CD4-positive, alpha-beta memory T cell (primary cell): Measurements from ENCODE around the gene C7orf57. TPM values are rescaled to one million over a fixed set of nuclear protein-coding genes. Genes with fewer than 3 reads are reported as not detected.

Experiments used
- CTCF ChIA-PET: fragments of 350-600 bp; sonication (Branson Sonifier 250); formaldehyde crosslinking; loops from one replicate; lab custom pipeline; 2021; ENCODE audit warnings: inconsistent platforms; ENCODE audit not compliant: partially characterized antibody; lab: Charles Lee
- POLR2A ChIA-PET: fragments of 350-600 bp; sonication (Branson Sonifier 250); formaldehyde crosslinking; loops from one replicate; lab custom pipeline; 2021; ENCODE audit not compliant: partially characterized antibody; lab: Charles Lee
- DNase-seq, 5 donors: peaks; one replicate each; pipeline versions ENCODE4 v3.0.0 to v3.0.0-alpha.2; 2020 to 2022; ENCODE audit warnings: mixed read lengths in 1 of 5
- H3K27ac ChIP-seq: one replicate; pipeline ENCODE4 v1.7.0; 2013; ENCODE audit warnings: low read depth, low read length
- H3K27me3 ChIP-seq: 2 replicates; pipeline ENCODE4 v1.7.0; 2013; ENCODE audit warnings: mild to moderate bottlenecking, low read length, moderate library complexity; ENCODE audit not compliant: insufficient read depth
- H3K36me3 ChIP-seq: 2 replicates; pipeline ENCODE4 v1.7.0; 2013; ENCODE audit warnings: mild to moderate bottlenecking, low read length, moderate library complexity; ENCODE audit not compliant: insufficient read depth
- H3K4me1 ChIP-seq: 2 replicates; pipeline ENCODE4 v1.7.0; 2013; ENCODE audit warnings: mild to moderate bottlenecking, low read length, moderate library complexity; ENCODE audit not compliant: insufficient read depth
- H3K4me3 ChIP-seq, 2 donors: one replicate each; pipeline ENCODE4 v1.7.0; 2013; ENCODE audit warnings: low read length in 2 of 2, mild to moderate bottlenecking in 1 of 2
- H3K9me3 ChIP-seq, 2 donors: one replicate each; pipeline ENCODE4 v1.7.0; 2013; ENCODE audit warnings: low read length in 2 of 2, control low read depth in 1 of 2; ENCODE audit not compliant: control insufficient read depth in 1 of 2
- H3K27ac Mint-ChIP-seq, 7 donors: one replicate each; pipeline ENCODE4 v1.8.0; 2020 to 2021; ENCODE audit warnings: mixed read lengths in 7 of 7, mild to moderate bottlenecking in 6 of 7, inconsistent platforms in 3 of 7, moderate library complexity in 3 of 7
- H3K27me3 Mint-ChIP-seq, 2 donors: one replicate each; pipeline ENCODE4 v1.8.0; 2020 to 2021; ENCODE audit warnings: mixed read lengths in 2 of 2
- H3K36me3 Mint-ChIP-seq, 2 donors: one replicate each; pipeline ENCODE4 v1.8.0; 2020 to 2021; ENCODE audit warnings: mixed read lengths in 2 of 2, inconsistent platforms in 1 of 2, mild to moderate bottlenecking in 1 of 2
- H3K4me1 Mint-ChIP-seq, 4 donors: one replicate each; pipeline ENCODE4 v1.8.0; 2020 to 2021; ENCODE audit warnings: mixed read lengths in 4 of 4, mild to moderate bottlenecking in 1 of 4
- H3K4me3 Mint-ChIP-seq, 8 donors: one replicate each; pipeline ENCODE4 v1.8.0; 2020 to 2021; ENCODE audit warnings: mixed read lengths in 8 of 8, mild to moderate bottlenecking in 7 of 8, moderate library complexity in 6 of 8, inconsistent platforms in 3 of 8
- H3K9me3 Mint-ChIP-seq, 8 donors: one replicate each; pipeline ENCODE4 v1.8.0; 2020 to 2021; ENCODE audit warnings: mixed read lengths in 8 of 8, mild to moderate bottlenecking in 5 of 8, inconsistent platforms in 3 of 8, moderate library complexity in 1 of 8
- intact Hi-C: fragments of 100-400 bp; cut with micrococcal nuclease; formaldehyde crosslinking; loops from one replicate; pipeline ENCODE4 v1.15.1; 2023
- polyA plus RNA-seq, 2 donors: library from polyadenylated mRNA; unstranded; fragments of 300-500 nt; fragmentation: Illumina TruSeq; gene quantifications; one replicate each; pipeline ENCODE4 v1.2.3, GENCODE V29; 2021
- total RNA-seq, 2 experiments: library from RNA; stranded (reverse); gene quantifications; one replicate each; pipeline ENCODE4 v1.2.3, GENCODE V29; 2021

The C7orf57 gene
- total and polyA plus RNA-seq, 4 experiments from 2014 or later: 0.16 to 0.22 TPM; not detected in 2

DNA sequence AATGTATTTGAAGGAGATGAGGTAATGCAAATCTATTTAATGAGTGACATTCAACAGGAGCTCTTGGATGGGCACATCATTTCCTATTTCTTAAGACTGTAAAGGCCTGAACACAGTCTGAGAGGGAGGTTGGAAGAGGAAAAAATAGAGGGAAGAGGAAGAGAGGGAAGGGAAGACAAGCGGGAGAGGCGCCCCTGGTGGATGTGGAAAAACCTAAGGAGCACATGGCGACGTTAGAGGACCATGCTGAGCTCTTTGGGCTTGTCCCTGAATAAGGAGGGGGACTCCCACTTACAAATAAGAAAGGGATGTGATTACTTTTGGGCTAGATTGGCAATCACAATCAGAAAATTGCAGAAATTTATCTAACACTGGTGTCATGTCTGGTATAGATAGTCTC lies 26.1 kb upstream of the C7orf57 start:
- Histone ChIP-seq H3K9me3 (no peaks in the 10 kb centered on the region), H3K27me3 (no peaks in the 10 kb centered on the region), H3K36me3 (no peaks in the 10 kb centered on the region), H3K27ac (no peak overlapping the region), H3K4me3 (no peak overlapping the region), H3K4me1 (no peaks in the 10 kb centered on the region)
- Mint-ChIP-seq H3K4me1 (no peaks in the 10 kb centered on the region), H3K27me3 (peaks cover 5 to 10% of the 10 kb centered on the region in 2 donors), H3K36me3 (no peaks in the 10 kb centered on the region), H3K9me3 (peaks cover 0 to 5% (median 0%) of the 10 kb centered on the region in 8 donors), H3K4me3 (no peak overlapping the region), H3K27ac (no peak overlapping the region)
- ChIA-PET CTCF (no interaction called here), POLR2A (no interaction called here)
- no peak for DNase-seq
- intact Hi-C loops: no loop called here

DNA sequence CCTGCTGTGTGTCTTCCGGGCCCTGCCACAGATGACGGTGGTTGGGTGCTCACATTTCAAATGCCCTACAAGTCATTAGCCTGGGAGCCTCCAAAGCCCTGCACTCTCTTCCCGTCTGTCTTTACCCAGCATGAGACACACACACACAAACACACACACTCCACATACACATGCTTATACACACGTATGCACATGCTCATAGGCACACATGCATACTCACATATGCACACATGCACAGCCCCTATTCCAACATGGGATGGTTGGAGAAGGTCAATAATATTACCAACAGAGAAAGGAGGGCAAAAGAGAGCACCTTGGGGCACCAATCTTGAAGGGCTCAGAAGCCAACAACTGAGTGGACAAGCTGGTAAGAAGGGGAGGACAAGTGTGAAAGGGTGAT lies 25.4 kb upstream of the C7orf57 start:
- Mint-ChIP-seq H3K4me1 (no peaks in the 10 kb centered on the region), H3K9me3 (peaks cover 0 to 5% (median 0%) of the 10 kb centered on the region in 8 donors), H3K27ac (peak overlapping the region in 1 of 7 donors; percentile 43), H3K4me3 (no peak overlapping the region), H3K36me3 (no peaks in the 10 kb centered on the region), H3K27me3 (peaks cover 5 to 7% of the 10 kb centered on the region in 2 donors)
- H3K27ac ChIP-seq: no peak overlapping the region
- no peaks in the 10 kb centered on the region for H3K27me3 ChIP-seq
- CTCF ChIA-PET: no interaction called here
- no peaks in the 10 kb centered on the region for H3K36me3 ChIP-seq
- no peaks in the 10 kb centered on the region for H3K4me1 ChIP-seq
- POLR2A ChIA-PET: no interaction called here
- no peak overlapping the region for H3K4me3 ChIP-seq
- intact Hi-C loops: no loop called here
- no peaks in the 10 kb centered on the region for H3K9me3 ChIP-seq
- no peak for DNase-seq

DNA sequence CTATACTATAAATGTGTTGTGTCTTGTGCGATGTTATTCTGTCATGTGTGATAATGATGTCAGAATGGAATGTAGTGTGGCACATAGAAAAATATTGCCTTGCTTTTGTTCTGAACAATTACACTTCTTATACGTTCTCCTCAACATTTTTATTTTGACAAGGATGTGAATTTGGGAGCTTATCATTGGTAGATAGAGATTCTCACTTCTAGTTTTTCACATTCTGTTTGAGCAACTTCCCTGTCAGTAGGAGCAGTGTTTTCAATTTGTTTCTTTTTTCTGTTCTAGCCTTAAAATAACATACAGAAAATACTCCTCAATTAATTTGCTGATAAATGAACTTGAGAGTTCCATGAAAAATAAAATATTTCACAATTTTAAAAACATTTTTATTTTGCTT lies 24.0 kb upstream of the C7orf57 start:
- no peaks in the 10 kb centered on the region for H3K27me3 ChIP-seq
- H3K4me1 Mint-ChIP-seq: no peaks in the 10 kb centered on the region
- intact Hi-C loops: no loop called here
- H3K4me3 Mint-ChIP-seq: no peak overlapping the region
- H3K36me3 Mint-ChIP-seq: no peaks in the 10 kb centered on the region
- H3K9me3 Mint-ChIP-seq: peaks cover 0 to 5% (median 0%) of the 10 kb centered on the region in 8 donors
- no peaks in the 10 kb centered on the region for H3K36me3 ChIP-seq
- H3K4me3 ChIP-seq: no peak overlapping the region
- peak overlapping the region in 1 of 7 donors; percentile 38 for H3K27ac Mint-ChIP-seq
- ChIA-PET CTCF (no interaction called here), POLR2A (no interaction called here)
- DNase-seq: no peak
- H3K27me3 Mint-ChIP-seq: peaks cover 5 to 7% of the 10 kb centered on the region in 2 donors
- no peaks in the 10 kb centered on the region for H3K4me1 ChIP-seq
- no peak overlapping the region for H3K27ac ChIP-seq
- no peaks in the 10 kb centered on the region for H3K9me3 ChIP-seq

DNA sequence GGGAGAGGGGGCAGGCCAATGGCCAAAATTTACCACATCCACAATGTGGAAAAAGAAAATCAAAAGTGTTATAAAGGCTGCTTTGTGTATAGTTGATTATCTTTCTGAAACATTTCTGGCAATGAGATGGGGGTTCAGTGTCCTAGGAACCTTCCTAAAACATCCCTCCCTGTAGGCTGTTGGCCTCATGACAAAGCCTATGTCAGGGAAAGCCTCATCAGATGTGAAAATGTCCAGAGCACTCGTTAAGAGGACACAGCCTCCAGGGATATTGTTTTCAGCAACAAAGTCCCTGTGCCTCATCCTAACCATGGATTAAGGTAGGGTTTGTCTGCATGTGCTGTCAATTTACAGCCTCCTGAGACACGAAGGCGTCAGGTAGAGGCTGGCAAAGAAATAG lies 23.4 kb upstream of the C7orf57 start:
- Mint-ChIP-seq H3K27ac (no peak overlapping the region), H3K36me3 (no peaks in the 10 kb centered on the region), H3K27me3 (peaks cover 7% of the 10 kb centered on the region in 2 donors), H3K4me1 (no peaks in the 10 kb centered on the region), H3K4me3 (no peak overlapping the region), H3K9me3 (peaks cover 0 to 5% (median 0%) of the 10 kb centered on the region in 8 donors)
- ChIA-PET POLR2A (no interaction called here), CTCF (interaction anchor here (1.5 kb wide), 1 partner anchor 20 kb away, joined by 6 read pairs; no protein-coding TSS in a partner anchor)
- Histone ChIP-seq H3K27ac (no peak overlapping the region), H3K4me3 (no peak overlapping the region), H3K9me3 (no peaks in the 10 kb centered on the region), H3K27me3 (no peaks in the 10 kb centered on the region), H3K36me3 (no peaks in the 10 kb centered on the region), H3K4me1 (no peaks in the 10 kb centered on the region)
- no peak for DNase-seq
- intact Hi-C loops: no loop called here

DNA sequence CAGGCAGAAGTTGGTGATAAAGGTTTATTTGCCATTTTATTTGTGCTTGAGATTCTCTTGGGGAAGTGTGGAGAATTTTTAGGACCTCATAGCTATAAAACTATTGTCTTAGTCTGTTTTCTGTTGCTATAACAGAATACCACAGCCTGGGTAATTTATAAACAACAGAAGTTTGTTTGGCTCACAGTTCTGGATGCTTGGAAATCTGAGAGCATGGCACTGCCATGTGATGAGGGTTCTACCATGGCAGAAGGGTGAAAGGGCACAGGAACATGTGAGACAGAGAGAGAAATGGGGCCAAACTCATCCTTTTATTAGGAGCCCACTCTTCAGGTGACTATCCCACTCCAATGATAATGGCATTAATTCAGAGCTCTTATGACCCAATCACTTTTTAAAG lies 18.7 kb upstream of the C7orf57 start:
- no peaks in the 10 kb centered on the region for H3K4me1 Mint-ChIP-seq
- peaks cover 4 to 10% of the 10 kb centered on the region in 2 donors for H3K27me3 Mint-ChIP-seq
- no peak overlapping the region for H3K27ac Mint-ChIP-seq
- no peaks in the 10 kb centered on the region for H3K4me1 ChIP-seq
- no peak overlapping the region for H3K27ac ChIP-seq
- H3K9me3 ChIP-seq: no peaks in the 10 kb centered on the region
- peaks cover 0 to 28% (median 15%) of the 10 kb centered on the region in 8 donors for H3K9me3 Mint-ChIP-seq
- ChIA-PET POLR2A (no interaction called here), CTCF (no interaction called here)
- DNase-seq: no peak
- intact Hi-C loops: no loop called here
- H3K4me3 ChIP-seq: no peak overlapping the region
- H3K4me3 Mint-ChIP-seq: no peak overlapping the region
- H3K27me3 ChIP-seq: peaks cover 5% of the 10 kb centered on the region
- H3K36me3 ChIP-seq: no peaks in the 10 kb centered on the region
- H3K36me3 Mint-ChIP-seq: no peaks in the 10 kb centered on the region

DNA sequence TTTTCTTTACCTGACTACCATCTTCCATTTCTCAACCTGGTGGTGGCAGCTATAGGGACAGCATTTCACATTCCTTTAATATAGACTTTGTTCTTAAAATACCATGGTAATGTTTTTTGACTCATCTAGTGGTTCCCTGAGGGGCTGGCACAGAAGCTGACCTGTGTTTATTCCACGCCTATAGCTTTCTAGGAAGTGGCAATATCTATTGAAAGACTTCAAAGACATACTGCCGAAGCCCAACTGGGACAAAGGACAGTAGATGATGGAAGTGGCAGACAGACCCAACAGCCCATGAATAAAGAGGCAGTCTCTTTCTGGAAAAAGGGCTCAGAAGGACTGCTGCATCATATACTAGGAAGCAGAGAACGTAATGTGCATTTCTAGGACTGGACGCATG lies 17.7 kb upstream of the C7orf57 start:
- Histone ChIP-seq H3K27ac (no peak overlapping the region), H3K36me3 (no peaks in the 10 kb centered on the region), H3K4me1 (no peaks in the 10 kb centered on the region), H3K4me3 (no peak overlapping the region), H3K27me3 (peaks cover 5% of the 10 kb centered on the region), H3K9me3 (no peaks in the 10 kb centered on the region)
- peaks cover 4 to 10% of the 10 kb centered on the region in 2 donors for H3K27me3 Mint-ChIP-seq
- ChIA-PET POLR2A (no interaction called here), CTCF (no interaction called here)
- H3K36me3 Mint-ChIP-seq: no peaks in the 10 kb centered on the region
- no peak for DNase-seq
- intact Hi-C loops: no loop called here
- no peaks in the 10 kb centered on the region for H3K4me1 Mint-ChIP-seq
- no peak overlapping the region for H3K27ac Mint-ChIP-seq
- no peak overlapping the region for H3K4me3 Mint-ChIP-seq
- H3K9me3 Mint-ChIP-seq: peaks cover 0 to 31% (median 18%) of the 10 kb centered on the region in 8 donors

DNA sequence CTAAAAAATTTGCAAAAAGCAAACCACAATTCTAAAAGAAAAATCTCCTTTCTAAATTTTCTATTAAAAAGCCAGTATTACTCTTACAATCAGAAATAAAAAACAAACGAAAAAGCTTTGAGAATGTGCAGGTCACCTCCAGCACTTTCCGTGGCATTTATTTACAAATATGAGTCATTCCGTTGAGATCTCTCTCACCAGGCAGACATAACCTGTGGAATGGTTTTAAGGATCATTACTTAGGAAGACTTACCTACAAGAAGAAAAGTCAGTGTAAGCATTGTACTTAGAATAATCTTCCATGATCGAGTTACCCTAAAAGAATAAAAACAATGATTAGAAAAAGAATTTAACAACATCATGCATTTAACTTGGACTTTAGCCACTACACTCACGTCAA lies 9.7 kb upstream of the C7orf57 start:
- Mint-ChIP-seq H3K4me1 (no peaks in the 10 kb centered on the region), H3K27ac (no peak overlapping the region), H3K27me3 (peaks cover 6 to 15% of the 10 kb centered on the region in 2 donors), H3K36me3 (no peaks in the 10 kb centered on the region), H3K9me3 (peaks cover 0 to 35% (median 21%) of the 10 kb centered on the region in 8 donors), H3K4me3 (no peak overlapping the region)
- no peaks in the 10 kb centered on the region for H3K27me3 ChIP-seq
- no peak overlapping the region for H3K27ac ChIP-seq
- no peak overlapping the region for H3K4me3 ChIP-seq
- H3K36me3 ChIP-seq: no peaks in the 10 kb centered on the region
- H3K4me1 ChIP-seq: no peaks in the 10 kb centered on the region
- POLR2A ChIA-PET: no interaction called here
- CTCF ChIA-PET: interaction anchor here (1.2 kb wide), 1 partner anchor 85 kb away, joined by 3 read pairs; no protein-coding TSS in a partner anchor
- H3K9me3 ChIP-seq: no peaks in the 10 kb centered on the region
- intact Hi-C loops: no loop called here
- no peak for DNase-seq
